HG02610 (cell line): ENCODE results near the gene STK11.

Experiments
- ATAC-seq: cut with Tn5 transposase; IDR thresholded peaks from one replicate; pipeline ENCODE4 v1.9.1; 2021; ENCODE audit warnings: mild to moderate bottlenecking, moderate library complexity; ENCODE audit not compliant: unreplicated experiment

The STK11 gene

GRCh38 chr19:1259876-1260748 lies 54.5 kb downstream of the STK11 start:
- peak; percentile 3 for ATAC-seq

- peak; percentile 59 for ATAC-seq
Measured at GRCh38 chr19:1260749-1261537, 55.4 kb downstream of the STK11 start.

- ATAC-seq, result no peak
Measured at GRCh38 chr19:1261538-1261797, 55.9 kb downstream of the STK11 start.

GRCh38 chr19:1261798-1262622 lies 56.4 kb downstream of the STK11 start:
- ATAC-seq, result no peak

GRCh38 chr19:1262623-1263123 lies 57.1 kb downstream of the STK11 start:
- no peak for ATAC-seq

GRCh38 chr19:1263188-1263587 lies 57.6 kb downstream of the STK11 start:
- ATAC-seq, result no peak

- no peak for ATAC-seq
Measured at GRCh38 chr19:1264801-1265614, 59.4 kb downstream of the STK11 start.

GRCh38 chr19:1265615-1266128 lies 60.1 kb downstream of the STK11 start:
- ATAC-seq, result no peak

- peak; percentile 23 for ATAC-seq
Measured at GRCh38 chr19:1266129-1266915, 60.7 kb downstream of the STK11 start.

GRCh38 chr19:1266916-1267476 lies 61.4 kb downstream of the STK11 start:
- ATAC-seq, result peak; percentile 18

- ATAC-seq, result no peak
Measured at GRCh38 chr19:1267477-1268225, 62.1 kb downstream of the STK11 start.

- ATAC-seq, result no peak
Measured at GRCh38 chr19:1268226-1269064, 62.9 kb downstream of the STK11 start.

GRCh38 chr19:1269065-1269477 lies 63.5 kb downstream of the STK11 start, which contains the start of gene CIRBP:
Gene CIRBP (plus strand): TSS chr19:1269332. CDS start chr19:1270934, 1,602 bp downstream.
- ATAC-seq, result peak; percentile 53

- peak; percentile 26 for ATAC-seq
Measured at GRCh38 chr19:1269478-1270212, 64.1 kb downstream of the STK11 start.

GRCh38 chr19:1270213-1270853 lies 64.8 kb downstream of the STK11 start:
- ATAC-seq, result no peak
